Epithelial cell of prostate (primary cell): ENCODE measurements around the gene MDFI.

ENCODE experiments used
- DNase-seq: peaks from one replicate; pipeline ENCODE4 v3.0.0-alpha.2; 2011; ENCODE audit warnings: low read depth, low spot score
- H3K27ac ChIP-seq: fragments of 450-650 bp; 2 replicates; pipeline ENCODE4 v1.5.1; 2017; ENCODE audit warnings: mild to moderate bottlenecking

The MDFI gene

DNA sequence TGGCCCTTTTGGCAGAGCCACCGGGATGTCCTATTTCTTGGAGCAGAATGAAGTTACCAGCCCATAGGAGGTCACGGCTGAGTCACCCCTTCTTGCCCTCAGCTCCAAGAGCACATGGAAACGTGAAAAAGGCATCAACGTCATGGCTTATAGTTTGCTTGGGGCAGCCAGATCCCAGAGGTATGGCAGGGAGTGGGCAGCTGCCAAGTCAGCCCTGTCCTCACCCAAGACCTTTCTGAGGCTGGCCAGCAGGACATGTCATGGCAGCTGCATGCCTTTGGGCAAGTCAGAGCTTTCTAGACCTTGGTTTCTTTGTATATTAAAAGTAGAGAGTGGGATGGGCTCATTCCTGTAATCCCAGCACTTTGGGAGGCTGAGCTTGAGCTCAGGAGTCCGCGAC lies 8.2 kb upstream of the MDFI start:
- DNase-seq, result no peak
- no peak overlapping the region for H3K27ac ChIP-seq

DNA sequence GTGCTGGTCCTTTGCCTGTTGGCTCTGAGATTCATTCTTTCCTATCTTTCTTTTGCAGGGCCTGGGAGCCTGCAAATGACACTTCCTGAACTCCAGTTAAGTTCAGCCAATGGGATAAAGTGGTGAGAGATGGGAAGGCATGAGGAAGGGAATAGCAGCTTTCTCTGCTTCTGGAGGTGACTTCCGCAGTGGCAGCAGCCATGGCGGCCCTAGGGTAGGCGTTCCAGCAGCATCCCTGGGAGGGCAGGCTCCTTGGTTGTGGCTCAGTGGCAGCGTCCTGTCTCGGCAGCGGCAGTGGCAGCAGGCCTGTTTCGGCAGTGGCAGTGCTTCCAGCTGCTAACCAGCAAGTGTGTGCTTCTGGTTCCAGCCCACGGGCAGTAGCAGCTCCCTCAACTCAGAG lies 7.3 kb upstream of the MDFI start:
- no peak for DNase-seq
- H3K27ac ChIP-seq, result no peak overlapping the region

DNA sequence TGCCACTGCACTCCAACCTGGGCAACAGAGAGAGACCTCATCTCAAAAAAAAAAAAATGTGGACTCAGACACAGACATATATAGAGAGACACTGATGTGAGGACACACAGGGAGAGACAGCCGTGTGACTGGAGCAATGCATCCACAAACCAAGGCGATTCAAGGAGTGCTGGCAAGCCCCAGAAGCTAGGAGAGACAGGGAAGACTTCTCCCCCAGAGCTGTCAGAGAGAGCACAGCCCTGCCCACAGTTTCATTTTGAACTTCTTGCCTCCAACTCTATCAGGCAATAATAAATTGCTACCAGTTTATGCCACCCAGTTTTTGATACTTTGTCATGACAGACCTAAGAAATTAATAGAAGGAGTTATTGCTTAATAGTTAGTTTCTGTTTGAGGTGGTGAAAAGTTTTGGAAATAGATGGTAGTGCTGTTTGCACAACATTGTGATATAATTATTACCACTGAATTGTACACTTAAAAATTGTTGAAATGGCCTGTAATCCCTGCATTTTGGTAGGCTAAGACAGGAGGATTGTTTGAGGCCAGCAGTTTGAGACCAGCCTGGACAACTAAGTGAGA lies 5.1 kb upstream of the MDFI start:
- DNase-seq, result no peak
- H3K27ac ChIP-seq, result no peak overlapping the region

DNA sequence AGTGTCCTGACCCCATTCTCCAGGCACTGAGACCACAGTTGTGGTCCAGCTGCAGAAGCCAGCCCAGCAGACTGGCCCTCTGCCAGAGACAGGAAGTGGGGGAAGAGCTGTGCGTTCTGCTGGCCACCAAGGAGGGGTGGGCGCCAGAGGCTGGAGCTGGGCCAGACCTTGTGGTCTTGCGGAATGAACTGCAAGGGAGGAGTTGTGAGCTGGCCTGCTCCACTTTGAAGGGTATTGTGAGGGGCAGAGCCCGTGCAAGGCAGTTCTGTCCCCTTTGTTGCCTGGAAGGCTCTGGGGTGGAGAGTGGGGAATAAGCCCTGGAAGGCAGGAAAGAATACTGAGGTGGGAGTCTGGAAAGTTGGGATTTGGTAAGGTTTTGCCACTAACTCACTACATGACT lies 3.6 kb upstream of the MDFI start:
- DNase-seq, result no peak
- no peak overlapping the region for H3K27ac ChIP-seq

DNA sequence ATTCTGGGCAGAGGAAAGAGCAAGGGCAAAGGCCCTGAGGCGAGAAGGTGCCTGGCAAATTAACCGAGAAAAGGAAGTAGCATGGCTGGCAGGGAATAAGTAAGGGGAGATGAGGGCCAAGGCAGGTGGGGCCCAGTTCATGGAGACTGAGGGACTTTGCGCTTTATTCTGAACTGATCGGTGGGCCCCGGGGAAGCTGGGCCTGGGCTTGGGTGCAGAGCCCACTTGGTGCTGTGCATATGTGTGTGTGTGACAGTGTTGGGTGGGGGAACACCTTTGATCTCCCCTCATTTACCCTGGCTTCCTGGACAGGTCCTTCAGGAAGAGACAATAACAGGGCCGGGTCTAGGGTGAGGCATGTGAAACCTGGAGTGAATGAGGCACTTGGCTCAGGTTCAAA lies 2.9 kb upstream of the MDFI start:
- DNase-seq, result no peak
- no peak overlapping the region for H3K27ac ChIP-seq

DNA sequence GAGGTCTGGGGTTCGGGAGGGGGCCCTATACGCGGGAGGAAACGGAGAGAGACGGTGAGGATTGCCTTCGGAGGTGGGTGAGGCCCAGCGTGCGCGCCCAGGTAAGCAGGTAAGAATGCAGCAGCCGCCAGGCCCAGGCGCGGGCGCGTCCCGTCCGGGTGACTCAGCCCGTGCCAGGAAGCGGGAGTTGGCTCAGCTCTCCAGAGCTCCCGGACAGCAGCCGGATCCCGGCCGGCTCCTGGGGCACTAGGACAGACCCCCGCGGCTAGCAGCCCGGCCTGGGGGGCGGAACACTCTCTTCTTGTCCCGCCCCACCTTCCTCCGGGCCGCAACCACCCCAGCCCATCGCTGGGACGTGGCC lies 1.5 kb upstream of the MDFI start:
- H3K27ac ChIP-seq, result peak overlapping the region; percentile 94
- DNase-seq, result peak; percentile 72

DNA sequence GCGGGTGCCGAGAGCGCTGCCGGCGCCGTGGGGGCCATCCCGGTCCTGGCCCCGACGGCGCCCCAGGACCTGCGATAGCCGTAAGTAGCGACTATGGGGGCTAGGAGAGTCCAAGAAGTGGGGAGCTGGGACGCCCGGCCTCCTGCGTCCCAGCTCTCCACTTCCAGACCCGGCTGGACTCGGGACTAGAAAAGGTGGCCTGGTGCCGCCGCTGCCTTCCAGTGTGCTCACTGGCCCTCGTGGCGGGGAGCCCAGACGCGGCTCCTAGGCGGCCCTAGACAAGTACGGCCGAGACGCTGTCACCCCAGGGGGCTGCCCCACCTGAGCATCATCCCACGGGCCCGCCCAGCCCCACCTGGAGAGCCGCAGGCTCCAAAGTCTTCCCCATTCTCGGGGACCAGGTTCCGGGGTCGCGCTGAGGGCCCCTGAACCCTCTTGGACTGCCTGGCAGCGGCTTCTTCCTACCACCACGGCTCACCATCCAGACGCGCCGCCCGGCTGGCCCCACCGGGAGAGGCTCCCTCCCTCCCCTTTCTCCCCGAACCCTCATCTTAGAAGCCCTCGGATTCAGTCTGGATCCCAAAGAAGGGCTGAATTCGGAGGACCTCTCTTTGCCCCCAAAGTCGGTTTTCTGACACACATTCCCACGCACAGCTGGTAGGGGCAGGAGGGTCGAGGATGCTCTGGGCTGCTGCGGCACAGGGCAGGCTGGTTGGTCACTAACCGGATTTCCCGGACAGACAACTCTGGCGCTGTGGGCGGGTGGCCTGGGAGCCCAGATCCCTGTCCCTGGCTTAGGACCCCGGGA lies 870 bp upstream of the MDFI start:
- DNase-seq, result no peak
- peak overlapping the region; percentile 94 for H3K27ac ChIP-seq

DNA sequence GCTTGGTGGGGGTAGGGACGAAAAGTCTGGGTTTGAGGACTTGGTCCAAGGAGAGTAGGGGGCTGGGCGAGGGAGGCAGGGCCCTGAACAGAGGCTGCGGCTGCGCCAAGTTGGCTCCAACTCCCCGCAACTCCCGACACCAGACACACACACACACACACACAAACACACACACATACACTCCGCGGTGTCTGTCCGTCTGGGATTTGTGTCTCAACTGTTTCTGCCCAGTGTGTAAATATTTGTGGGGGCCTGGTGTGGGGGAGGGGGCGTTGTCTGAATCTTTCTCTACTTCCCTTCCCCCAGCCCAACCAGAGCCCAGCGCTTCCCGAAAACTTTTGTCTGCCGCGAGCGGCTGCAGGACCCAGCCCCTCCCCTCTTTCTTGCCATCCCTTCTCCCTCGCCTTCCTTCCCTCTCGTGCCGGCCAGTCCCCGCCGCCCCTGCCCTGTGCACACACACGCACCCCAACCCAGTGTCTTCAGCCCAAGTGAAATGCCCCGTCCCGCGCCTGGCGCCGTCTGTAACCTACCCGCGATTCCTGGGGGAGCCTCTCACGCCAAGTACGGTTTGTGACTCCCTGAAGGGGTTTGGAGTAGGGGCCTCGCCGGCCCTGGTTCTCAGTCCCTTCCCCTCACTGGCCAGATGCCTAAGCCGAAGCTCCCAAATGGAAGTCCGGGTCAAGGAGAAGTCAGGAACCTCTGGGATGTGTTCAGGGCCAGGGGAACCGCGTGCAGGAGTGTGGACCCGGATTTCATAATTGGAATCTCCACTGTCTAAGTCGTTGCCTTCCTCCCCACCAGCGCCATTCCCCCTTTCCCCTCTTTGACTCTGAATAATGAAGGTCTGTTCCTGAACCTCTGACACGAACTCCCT lies 904 bp downstream of the MDFI start:
- peak overlapping the region; percentile 94 for H3K27ac ChIP-seq
- DNase-seq, result no peak

DNA sequence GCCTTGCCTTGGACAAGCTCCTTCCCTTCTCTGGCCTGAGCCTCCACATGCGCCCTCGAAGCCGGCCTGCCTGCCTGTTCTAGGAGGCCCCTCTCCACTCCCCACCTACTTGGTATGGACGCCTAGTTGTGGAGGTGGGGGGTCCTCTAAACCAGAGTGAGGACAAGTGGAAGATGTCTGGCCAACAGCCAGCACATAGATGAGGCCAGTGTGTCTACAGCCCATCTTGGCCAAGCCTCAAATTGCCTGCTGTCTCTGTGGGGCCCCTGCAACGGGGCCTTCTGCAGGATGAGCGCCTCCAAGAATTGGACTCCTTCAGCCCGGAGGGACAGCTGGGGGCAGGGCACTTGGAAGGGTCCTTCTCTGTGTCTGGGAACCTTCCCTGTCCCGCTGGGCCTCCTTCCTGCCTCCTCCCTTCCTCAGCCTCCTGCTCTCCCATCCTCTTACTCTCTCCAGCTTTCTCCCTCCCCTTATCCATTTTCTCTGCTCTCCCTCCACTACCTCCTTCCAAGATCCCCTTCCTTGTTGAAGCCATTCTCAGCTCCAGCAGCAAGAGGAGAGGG lies 1.6 kb downstream of the MDFI start:
- no peak overlapping the region for H3K27ac ChIP-seq
- DNase-seq, result no peak

DNA sequence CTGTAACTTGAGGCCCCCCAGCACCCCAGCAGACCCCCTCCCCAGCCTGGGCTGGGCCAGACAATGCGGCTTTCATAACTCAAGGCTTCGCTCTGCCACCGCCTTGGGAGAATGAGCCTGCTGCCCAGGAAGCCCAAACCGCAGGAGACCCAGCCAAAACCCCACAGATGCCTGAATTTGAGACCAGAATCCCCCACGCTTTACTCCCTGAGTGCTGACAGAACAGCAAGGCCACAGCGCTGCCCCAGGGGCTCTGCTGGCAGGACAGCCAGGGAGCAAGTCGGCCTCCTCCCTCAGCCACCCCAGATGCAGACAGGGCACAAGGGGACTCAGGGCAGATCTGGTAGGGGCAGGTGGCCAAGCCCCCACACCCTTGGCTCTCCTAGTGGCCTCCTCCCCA lies 2.2 kb downstream of the MDFI start:
- no peak overlapping the region for H3K27ac ChIP-seq
- DNase-seq, result no peak

DNA sequence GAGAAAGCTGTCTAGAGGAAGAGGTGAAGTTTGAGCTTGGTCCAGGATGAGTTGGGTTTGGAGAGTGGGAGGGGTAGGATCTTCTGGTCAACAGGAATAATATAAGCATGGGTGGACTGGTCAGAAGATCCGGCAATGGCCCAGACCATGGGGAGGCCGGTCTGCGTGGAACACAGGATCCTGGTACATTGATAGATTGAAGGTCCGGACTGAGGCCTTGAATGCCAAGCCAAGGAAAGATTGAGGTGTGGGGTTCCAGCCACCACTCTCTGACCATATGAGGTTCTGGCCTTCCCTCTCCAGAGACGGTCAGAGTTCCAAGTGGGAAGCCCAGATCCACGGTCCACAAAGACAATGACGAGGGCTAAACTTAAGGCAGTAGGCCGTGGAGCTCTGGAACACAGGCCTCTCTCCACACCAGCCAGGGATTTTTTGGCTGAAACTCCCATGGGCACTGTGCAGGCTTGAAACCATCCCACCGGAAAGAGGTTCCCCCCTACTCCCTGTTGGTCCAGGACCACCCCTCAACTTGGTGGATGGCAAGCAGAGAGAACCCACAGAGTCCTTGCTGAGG lies 3.2 kb downstream of the MDFI start:
- H3K27ac ChIP-seq, result no peak overlapping the region
- DNase-seq, result no peak

DNA sequence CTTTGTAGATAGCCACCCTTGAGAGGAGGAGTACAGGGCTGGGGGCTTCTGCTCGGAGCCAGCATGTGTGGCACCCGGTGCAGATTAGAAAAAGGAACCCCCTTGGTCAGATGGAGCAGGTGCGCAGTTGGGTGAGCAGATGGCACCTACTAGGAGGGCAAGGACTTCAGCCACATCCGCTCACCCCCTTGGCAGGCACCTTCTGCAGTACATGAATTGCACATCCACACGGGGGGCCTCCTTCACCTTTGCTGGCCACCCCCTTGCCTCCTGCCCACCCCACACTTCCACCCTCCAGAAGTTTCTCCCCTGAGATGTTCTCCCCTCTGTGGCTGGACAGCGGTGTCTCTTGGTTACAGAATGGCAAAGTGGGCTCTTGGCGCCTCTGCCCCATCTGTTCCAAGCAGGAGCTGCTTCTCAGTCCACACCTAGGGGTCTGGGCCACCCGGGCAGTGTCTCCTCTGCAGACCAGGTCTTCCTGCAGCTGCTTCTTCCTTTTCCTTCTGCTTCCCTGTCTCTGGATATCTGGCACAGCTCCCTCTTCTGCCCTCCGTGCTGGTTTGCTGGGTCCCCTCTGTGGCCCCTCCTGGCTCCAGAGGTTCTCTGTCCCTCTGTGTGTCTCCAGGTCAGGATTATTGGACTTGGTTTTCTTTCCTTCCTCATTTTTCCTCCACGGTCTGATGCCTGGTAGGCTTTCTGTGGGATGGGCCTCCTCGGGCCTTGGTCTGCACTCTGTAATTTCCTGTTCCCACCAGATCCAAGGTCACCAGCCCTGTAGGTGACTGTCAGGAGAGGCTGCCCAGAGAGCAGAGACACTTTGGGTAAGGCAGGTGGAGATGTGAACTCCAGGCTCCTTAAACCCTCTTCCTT lies 4.1 kb downstream of the MDFI start:
- DNase-seq, result no peak
- H3K27ac ChIP-seq, result no peak overlapping the region

DNA sequence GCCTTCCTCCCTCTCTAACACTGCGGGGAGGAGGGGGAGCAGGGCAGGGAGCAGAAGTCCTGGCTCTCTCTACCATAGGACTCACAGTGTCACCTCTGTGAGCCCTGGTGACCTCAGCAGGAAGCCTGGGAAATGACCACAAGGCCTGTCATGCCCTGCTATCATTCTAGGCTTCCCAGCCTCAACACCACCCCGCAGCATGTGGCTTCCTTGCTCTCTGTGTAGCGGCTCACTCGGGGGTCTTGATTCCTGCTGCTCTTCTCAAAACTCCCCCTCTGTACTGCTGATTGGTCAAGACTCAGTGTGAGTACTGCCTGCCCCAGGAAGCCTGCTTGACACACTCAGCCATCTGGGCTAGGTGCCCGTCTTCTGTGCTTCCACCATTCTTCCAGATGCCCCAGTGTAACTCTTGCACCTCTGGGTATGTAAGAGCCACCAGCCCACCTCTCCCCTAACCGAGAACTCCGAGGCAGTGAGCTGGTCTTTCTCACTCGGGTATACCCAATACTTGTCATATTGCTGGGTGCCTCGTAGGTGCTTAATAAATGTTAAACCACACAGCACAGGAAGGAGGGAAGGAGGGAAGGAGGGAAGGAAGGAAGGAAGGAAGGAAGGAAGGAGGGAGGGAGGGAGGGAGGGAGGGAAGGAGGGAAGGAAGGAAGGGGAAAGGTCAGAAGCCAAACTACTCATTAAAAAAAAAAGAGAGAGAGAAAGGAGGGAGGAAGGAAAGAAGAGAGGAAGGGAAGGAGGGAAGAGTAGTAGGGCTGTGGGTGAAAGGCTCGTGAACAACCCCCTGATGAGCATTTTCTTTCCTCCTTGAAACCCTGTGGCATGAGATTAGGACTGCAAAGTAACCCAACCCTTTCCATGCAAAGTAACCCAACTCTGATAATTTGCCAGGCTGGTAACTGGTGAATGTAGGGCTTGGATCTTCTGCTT lies 5.0 kb downstream of the MDFI start:
- peak overlapping the region; percentile 17 for H3K27ac ChIP-seq
- DNase-seq, result no peak

DNA sequence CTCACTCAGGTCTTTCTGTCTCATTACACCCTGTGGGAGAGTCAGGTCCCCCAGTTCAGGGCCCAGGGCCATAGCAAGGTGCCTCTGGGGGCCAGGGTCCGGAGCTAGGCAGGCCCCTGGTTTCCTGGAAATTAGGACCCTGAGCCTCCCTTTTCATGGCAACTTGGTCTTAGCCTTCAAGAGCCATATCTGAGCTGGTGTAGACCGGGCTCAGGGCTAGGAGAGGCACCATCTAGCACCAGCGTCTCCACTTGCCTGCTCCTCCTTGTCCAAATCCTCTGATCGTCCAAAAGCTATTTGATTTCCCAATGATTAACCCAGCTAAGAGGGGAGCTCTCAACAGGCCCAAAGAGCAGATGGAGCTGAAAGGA lies 5.6 kb downstream of the MDFI start:
- DNase-seq, result no peak
- H3K27ac ChIP-seq, result peak overlapping the region; percentile 17

DNA sequence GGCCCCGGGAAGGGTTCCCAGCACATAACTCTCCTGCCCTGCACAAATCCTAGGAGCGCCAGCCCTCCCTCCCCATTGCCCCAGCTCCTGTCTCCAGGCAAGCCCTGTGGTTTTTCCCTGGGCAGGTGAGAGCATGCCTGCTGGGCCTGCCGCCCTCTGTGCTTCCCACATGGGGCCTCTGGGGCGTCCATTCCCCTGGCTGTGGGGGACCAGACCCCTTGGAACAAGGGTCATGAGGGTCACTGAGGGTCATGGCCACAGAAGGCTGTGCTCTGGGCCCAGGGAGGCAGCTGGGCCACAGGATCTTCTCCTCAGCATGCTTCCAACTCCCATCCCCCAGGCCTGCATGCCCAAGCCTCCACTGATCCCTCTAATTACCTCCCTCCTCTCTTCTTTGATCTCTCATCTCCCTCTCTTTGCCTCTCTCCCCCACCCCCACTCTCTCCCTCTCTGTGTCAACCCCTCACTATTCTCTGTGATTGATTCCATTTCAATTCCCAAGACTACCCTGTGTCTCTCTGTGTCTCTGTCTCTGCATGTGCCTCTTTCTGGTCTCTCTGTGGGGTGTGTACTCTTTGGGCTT lies 6.1 kb downstream of the MDFI start:
- peak overlapping the region; percentile 17 for H3K27ac ChIP-seq
- DNase-seq, result no peak

DNA sequence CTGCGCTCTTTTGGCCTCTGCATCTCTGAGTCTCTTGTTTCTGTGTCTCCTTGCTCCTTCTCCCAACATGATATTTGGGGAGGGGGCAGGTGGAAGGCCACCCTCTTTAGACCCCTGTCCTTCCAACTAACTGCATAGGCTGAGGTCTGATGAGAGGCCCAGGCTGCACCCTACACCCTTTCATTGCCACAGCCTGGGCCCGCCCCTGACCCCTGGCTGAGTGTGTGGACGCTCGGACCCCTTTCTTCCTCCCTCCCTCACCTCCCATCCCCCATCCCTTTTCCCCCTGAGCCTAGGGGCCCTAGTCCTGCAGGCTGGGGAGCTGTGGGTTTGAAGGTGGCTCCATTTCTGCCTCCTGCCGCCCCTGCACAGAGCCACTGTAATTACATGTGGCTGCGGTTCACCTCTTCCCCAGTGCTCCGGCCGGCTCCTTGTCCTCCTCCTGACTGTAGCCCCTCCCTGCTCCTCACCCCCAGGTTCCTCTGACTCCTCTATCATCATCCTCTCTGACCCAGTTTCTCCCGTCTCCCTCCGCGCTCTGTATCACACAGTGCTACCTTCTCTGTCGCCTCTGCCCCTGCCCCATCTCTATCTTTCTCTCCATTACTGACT lies 6.8 kb downstream of the MDFI start:
- no peak for DNase-seq

DNA sequence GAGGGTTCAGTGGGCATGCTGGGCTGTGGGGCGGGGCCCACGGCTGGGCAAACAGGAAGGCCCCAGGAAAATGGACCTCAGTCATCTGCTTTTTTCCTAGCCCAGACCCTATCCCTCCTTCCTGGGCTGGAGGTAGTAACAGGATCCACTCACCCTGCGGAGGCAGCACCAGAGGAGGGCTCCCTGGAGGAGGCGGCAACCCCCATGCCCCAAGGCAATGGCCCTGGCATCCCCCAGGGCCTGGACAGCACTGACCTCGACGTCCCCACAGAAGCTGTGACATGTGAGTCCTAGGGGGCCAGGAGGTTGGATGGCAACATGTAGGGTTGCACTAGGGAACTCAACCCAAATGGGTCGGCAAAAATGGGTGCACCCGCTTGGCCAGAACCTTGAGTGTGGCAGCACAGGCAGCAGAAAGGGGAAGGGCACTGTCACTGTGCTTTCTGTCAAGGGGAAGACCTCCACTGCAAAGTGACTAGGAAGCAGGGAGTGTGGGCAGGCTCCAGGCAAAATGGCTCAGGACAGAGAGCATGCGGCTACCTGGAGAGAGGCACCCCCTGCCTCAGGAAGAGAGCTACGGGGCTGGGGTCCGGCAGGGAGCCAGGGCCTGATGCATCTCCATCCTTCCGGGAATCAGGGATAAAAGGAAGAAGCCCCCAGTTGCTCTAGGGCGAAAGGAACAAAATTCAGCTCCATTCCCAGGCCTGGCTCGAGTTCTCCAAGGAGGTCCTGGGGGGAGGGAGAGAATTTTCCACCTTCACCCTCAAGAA lies 7.9 kb downstream of the MDFI start:
- H3K27ac ChIP-seq, result no peak overlapping the region
- no peak for DNase-seq

More for the DNA sequence above, 6.8 kb downstream of the MDFI start:
- no peak overlapping the region for H3K27ac ChIP-seq
